Esophagus muscularis mucosa (tissue), 4 donors: ENCODE results near the gene PURA. TPM values are rescaled to one million over a fixed set of nuclear protein-coding genes. Genes with fewer than 3 reads are reported as not detected.

ENCODE experiments used
- DNase-seq: peaks from one replicate; pipeline ENCODE4 v3.0.0-alpha.2; 2017; ENCODE audit errors: extremely low spot score
- H3K27ac ChIP-seq, 4 donors: fragments of 200-600 bp; sonication (generic); replicated peaks in 1 of 4; 1 replicate in 3 of 4; 2 replicates in 1 of 4; pipeline ENCODE4 v1.5.1; 2016 to 2019; ENCODE audit warnings: mild to moderate bottlenecking in 1 of 4
- H3K27me3 ChIP-seq, 4 donors: fragments of 200-600 bp; sonication (generic); one replicate each; pipeline versions ENCODE4 v1.5.1 to v1.6.0; 2016 to 2019
- H3K36me3 ChIP-seq, 4 donors: fragments of 200-600 bp; sonication (generic); one replicate each; pipeline ENCODE4 v1.5.1; 2016 to 2019
- H3K4me1 ChIP-seq, 4 donors: fragments of 200-600 bp; sonication (generic); one replicate each; pipeline ENCODE4 v1.5.1; 2016 to 2019
- H3K4me3 ChIP-seq, 4 donors: fragments of 200-600 bp; sonication (generic); 1 replicate in 2 of 4; 2 replicates in 2 of 4; pipeline ENCODE4 v1.5.1; 2016 to 2019; ENCODE audit warnings: mild to moderate bottlenecking in 4 of 4, moderate library complexity in 1 of 4
- H3K9me3 ChIP-seq, 4 donors: fragments of 200-600 bp; sonication (generic); 1 replicate in 3 of 4; 2 replicates in 1 of 4; pipeline ENCODE4 v1.5.1; 2016 to 2019
- EP300 ChIP-seq: sonication (generic); formaldehyde crosslinking; IDR thresholded peaks from one replicate; pipeline ENCODE4 v1.6.1; 2017; ENCODE audit warnings: antibody characterized with exemption
- POLR2A ChIP-seq: fragments of 450-650 bp; IDR thresholded peaks from one replicate; pipeline ENCODE4 v1.6.1; 2017; ENCODE audit warnings: antibody characterized with exemption, moderate library complexity, mild to moderate bottlenecking, low read depth
- POLR2AphosphoS5 ChIP-seq, 2 donors: sonication (generic); formaldehyde crosslinking; IDR thresholded peaks; one replicate each; pipeline ENCODE4 v1.6.1; 2017; ENCODE audit warnings: antibody characterized with exemption in 2 of 2
- WGBS: methylation state at CpG from one replicate; pipeline ENCODE4 v1.1.5; 2018; 5-methylcytosine and 5-hydroxymethylcytosine counted together
- intact Hi-C: fragments of 100-400 bp; cut with DNase I; formaldehyde crosslinking; loops from one replicate; pipeline ENCODE4 v1.15.1; 2023
- total RNA-seq, 4 donors: library from RNA; depleted of rRNA; stranded (reverse); fragments of >200 nt; gene quantifications; one replicate each; pipeline versions ENCODE4 v1.1.0 to v1.2.1, GENCODE V29; 2016
- TF ChIP-seq, protein P1 (sequence below), 3 experiments: fragments of 200-600 bp in 2 of 3; fragments of 450-650 bp in 1 of 3; sonication (generic) in 2 of 3; IDR thresholded peaks; one replicate each; pipeline ENCODE4 v1.5.1; 2017 to 2019; ENCODE audit warnings: antibody characterized with exemption in 3 of 3, mild to moderate bottlenecking in 2 of 3, moderate library complexity in 1 of 3

The PURA gene
- total RNA-seq, 4 donors from 2014 or later: 31.8 to 46.5 (median 43.5) TPM

DNA sequence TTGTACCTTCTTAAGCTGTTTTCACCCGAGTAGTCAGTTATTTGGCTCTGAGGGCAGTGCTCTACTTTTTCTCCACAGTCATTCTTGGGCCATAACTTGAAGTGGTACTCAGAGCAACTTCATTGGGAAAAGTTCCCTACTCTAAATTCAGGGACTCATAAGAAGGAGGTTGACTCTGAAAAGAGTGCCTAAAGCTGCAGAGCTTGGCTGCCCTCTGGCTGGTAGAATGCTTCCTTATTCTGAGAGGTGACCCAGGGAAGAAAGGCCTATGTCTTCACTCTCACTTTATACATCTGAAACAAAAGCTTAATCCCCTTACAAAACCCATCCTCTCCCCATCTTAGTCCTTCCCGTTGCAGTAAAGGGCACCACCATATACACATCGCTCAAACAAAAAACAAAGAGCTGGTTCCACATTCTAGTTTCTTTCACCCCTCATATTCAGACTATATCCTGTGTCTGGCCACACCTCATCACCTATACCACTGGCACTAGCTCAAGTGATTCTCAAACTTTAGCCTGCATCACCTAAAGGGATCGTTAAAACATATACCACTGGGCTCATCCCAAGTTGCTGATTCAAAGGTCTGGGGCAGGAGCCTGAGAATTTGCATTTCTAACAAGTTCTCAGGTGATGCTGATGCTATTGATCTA lies 19.7 kb downstream of the PURA start:
- Histone ChIP-seq H3K27ac (no peak overlapping the region), H3K4me3 (no peak overlapping the region), H3K4me1 (peaks cover 21 to 29% (median 25%) of the 10 kb centered on the region in 4 donors), H3K27me3 (no peaks in the 10 kb centered on the region), H3K9me3 (no peaks in the 10 kb centered on the region), H3K36me3 (no peaks in the 10 kb centered on the region)
- intact Hi-C loops: no loop called here
- TF ChIP-seq EP300 (no peak), POLR2AphosphoS5 (IDR thresholded peaks at IDR 0.05) (no peak), POLR2A (no peak)
- TF ChIP-seq, protein P1, sequence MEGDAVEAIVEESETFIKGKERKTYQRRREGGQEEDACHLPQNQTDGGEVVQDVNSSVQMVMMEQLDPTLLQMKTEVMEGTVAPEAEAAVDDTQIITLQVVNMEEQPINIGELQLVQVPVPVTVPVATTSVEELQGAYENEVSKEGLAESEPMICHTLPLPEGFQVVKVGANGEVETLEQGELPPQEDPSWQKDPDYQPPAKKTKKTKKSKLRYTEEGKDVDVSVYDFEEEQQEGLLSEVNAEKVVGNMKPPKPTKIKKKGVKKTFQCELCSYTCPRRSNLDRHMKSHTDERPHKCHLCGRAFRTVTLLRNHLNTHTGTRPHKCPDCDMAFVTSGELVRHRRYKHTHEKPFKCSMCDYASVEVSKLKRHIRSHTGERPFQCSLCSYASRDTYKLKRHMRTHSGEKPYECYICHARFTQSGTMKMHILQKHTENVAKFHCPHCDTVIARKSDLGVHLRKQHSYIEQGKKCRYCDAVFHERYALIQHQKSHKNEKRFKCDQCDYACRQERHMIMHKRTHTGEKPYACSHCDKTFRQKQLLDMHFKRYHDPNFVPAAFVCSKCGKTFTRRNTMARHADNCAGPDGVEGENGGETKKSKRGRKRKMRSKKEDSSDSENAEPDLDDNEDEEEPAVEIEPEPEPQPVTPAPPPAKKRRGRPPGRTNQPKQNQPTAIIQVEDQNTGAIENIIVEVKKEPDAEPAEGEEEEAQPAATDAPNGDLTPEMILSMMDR (IDR thresholded peaks at IDR 0.05): no peak
- 87% methylated on average over 4 of the region's 4 CpGs for WGBS
- peak; percentile 62 for DNase-seq

DNA sequence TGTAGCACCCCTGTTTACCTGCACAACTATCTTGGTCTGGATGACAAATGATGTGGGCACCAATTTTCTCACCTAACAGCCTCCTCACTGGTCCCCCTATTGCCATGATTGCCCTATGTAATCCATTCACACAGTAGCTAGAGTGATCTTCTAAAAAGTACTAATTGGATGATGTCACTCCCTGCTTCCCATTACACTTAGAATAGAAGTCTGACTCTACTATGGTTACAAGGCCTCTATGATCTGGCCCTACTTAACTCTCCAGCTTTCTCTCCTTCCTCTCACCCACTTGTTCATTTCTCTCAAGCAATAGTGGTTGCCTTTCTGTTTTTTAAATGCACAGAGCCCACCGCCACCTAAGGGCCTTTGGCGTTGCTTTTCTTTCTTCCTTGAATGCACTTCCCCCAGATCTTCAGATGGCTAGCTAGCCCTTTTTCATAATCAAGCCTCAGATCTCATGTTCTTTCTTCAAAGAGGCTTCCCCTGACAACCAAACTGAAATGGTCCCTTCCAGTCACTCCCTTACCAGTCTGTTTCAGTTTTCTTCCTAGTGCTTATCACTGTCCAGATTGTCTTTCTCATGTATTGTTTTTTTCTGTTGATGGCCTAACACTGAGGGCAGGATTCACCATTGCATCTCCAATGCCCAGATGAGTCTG lies 20.5 kb downstream of the PURA start:
- H3K4me1 ChIP-seq: peaks cover 21 to 29% (median 25%) of the 10 kb centered on the region in 4 donors
- TF ChIP-seq POLR2AphosphoS5 (IDR thresholded peaks at IDR 0.05) (no peak), EP300 (no peak), POLR2A (no peak)
- TF ChIP-seq, protein P1 (IDR thresholded peaks at IDR 0.05): no peak
- WGBS: 94% methylated on average over 2 of the region's 2 CpGs
- intact Hi-C loops: no loop called here
- DNase-seq: no peak
- no peak overlapping the region for H3K27ac ChIP-seq
- H3K27me3 ChIP-seq: no peaks in the 10 kb centered on the region
- no peak overlapping the region for H3K4me3 ChIP-seq
- H3K36me3 ChIP-seq: no peaks in the 10 kb centered on the region
- no peaks in the 10 kb centered on the region for H3K9me3 ChIP-seq

DNA sequence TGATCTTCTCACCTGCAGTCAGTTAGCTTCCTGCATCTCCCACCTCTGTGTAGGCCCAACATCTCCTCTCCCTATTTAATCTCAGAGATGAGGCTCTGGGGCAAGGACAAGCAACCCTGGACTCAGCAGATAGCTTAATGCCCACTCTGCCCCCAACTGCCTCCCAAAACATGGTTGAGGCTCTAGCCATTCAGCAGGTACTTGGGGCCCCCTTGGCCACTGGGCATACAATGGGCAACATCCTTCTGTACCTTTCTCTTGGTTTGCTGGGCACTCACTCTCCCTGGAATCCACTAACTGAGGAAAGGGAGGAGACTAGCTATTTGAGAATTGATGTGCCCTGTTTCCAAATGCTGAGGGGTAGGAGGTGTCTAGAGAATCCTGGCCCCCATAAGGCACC lies 21.2 kb downstream of the PURA start:
- H3K4me3 ChIP-seq: no peak overlapping the region
- DNase-seq: no peak
- no peaks in the 10 kb centered on the region for H3K36me3 ChIP-seq
- H3K27ac ChIP-seq: no peak overlapping the region
- no peaks in the 10 kb centered on the region for H3K9me3 ChIP-seq
- no peaks in the 10 kb centered on the region for H3K27me3 ChIP-seq
- H3K4me1 ChIP-seq: peaks cover 22 to 30% (median 26%) of the 10 kb centered on the region in 4 donors
- intact Hi-C loops: no loop called here
- TF ChIP-seq POLR2A (no peak), POLR2AphosphoS5 (IDR thresholded peaks at IDR 0.05) (no peak), EP300 (no peak)
- TF ChIP-seq, protein P1 (IDR thresholded peaks at IDR 0.05): no peak

DNA sequence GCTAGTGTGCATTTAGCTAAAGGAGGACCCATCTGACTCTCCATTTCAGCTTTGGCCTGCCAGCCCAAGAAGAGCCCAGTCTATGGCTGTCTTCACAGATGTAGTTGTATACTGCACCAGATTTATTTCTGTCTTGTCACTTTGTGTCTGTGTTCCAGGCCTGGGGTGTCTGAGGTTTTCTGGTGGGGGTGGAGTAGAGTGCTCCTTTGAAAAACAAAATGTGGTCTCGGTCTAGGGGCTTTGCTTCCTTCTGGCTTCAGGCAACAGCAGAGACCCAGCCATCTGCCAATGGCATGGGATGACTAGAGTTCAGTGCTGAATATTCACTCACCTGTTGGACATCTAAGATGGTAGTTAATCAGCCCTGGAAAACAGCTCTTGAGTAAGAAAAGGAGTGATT lies 22.7 kb downstream of the PURA start:
- peak; percentile 55 for DNase-seq
- WGBS: 100% methylated on average over 1 of the region's 1 CpG
- TF ChIP-seq POLR2A (no peak), POLR2AphosphoS5 (IDR thresholded peaks at IDR 0.05) (no peak), EP300 (no peak)
- TF ChIP-seq, protein P1 (IDR thresholded peaks at IDR 0.05): no peak
- H3K27ac ChIP-seq: no peak overlapping the region
- intact Hi-C loops: no loop called here
- no peaks in the 10 kb centered on the region for H3K27me3 ChIP-seq
- H3K4me1 ChIP-seq: peaks cover 26 to 43% (median 37%) of the 10 kb centered on the region in 4 donors
- H3K36me3 ChIP-seq: no peaks in the 10 kb centered on the region
- no peak overlapping the region for H3K4me3 ChIP-seq
- H3K9me3 ChIP-seq: no peaks in the 10 kb centered on the region
